GM12872 (cell line): ENCODE results near the gene CRYZ.

Experiments used
- TF ChIP-seq, protein P1 (sequence below): IDR thresholded peaks from 3 replicates; pipeline ENCODE4 v1.5.1; 2011; ENCODE audit warnings: low read depth, mild to moderate bottlenecking, low read length, moderate library complexity; ENCODE audit not compliant: insufficient read depth

The CRYZ gene

DNA sequence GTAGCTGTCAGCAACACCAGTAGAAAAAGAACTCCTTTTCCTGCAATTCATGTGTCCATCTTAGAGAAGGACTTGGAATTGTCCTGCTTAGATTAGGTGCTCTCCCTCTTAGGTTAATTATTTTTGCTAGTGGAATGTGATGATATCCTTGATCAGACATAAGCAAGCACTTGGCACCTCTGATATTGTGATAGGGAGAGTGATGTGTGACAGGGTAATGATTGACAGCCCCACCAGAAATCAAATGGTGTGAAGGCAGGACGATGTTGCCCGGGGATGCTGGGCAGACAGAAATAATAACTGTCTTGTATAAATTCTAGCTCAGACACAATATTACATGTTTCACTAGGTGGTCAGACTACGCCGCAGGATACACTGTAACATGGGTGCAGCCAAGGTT lies 4.5 kb upstream of the CRYZ start:
- TF ChIP-seq, protein P1, sequence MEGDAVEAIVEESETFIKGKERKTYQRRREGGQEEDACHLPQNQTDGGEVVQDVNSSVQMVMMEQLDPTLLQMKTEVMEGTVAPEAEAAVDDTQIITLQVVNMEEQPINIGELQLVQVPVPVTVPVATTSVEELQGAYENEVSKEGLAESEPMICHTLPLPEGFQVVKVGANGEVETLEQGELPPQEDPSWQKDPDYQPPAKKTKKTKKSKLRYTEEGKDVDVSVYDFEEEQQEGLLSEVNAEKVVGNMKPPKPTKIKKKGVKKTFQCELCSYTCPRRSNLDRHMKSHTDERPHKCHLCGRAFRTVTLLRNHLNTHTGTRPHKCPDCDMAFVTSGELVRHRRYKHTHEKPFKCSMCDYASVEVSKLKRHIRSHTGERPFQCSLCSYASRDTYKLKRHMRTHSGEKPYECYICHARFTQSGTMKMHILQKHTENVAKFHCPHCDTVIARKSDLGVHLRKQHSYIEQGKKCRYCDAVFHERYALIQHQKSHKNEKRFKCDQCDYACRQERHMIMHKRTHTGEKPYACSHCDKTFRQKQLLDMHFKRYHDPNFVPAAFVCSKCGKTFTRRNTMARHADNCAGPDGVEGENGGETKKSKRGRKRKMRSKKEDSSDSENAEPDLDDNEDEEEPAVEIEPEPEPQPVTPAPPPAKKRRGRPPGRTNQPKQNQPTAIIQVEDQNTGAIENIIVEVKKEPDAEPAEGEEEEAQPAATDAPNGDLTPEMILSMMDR: no peak

GRCh38 chr1:74733604-74734484 lies 994 bp upstream of the CRYZ start:
- TF ChIP-seq, protein P1: peak; percentile 68

DNA sequence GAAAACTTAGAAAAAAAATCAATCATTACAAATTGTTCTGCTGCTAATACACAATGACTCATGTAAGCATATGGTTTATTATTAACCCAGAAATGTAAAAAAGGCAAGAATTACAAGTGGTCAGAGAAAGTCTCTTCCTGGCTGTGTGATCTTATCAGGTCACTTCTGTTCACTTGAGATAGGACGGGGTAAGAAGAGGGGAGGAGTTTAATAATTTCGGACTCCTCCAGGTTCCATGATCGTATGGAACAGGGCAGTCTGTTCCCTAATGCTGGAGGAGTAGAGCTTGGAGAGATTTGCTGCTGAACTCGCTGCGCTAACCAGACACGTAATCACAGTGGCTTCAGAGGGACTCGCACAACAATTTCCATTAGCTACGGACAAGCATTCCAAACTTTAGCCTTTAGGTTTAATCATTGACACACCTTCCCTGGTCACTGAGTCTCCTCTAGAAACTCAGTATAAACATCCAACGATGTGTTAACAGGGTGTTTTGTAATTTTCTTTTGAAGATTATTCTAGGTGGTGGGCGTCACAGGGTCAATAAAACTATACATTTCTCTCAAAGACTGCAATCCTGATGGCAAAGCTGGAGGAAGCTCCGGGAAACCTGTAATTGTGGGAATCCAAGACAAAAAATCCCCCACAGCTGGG lies 1.3 kb downstream of the CRYZ start:
- TF ChIP-seq, protein P1: no peak

DNA sequence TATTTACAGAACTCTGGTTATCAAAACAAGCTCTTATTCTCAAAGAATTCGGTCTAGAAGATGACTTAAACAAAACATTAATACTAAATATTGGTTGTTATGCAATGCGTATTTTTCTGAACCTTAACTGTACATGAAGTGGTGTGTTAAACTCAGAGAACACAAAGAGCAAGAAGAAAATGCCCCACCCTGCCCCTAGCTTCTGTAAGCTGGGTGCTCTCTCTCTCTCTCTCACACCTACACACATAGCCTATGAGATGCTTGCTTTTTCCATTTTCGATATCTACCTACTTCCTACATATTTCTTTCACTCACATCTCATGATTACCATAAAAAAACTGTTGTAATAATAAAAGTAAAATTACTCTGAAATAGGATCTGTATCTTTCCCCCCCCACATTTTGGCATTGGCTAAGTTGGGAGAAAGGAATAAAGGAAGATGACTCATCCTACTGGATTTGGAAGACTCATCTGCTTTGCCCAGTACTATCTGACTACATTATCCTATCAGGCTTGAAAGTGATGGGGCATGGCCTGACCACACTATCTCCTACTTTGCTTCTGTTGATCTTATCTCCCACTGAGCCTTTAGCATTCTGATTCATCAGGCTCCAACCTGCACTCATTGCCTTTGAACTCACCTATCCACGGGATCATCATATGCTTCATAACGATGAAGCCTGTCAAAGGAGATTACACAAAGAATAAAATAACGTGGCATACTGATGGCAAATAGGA lies 2.9 kb downstream of the CRYZ start:
- TF ChIP-seq, protein P1: no peak

DNA sequence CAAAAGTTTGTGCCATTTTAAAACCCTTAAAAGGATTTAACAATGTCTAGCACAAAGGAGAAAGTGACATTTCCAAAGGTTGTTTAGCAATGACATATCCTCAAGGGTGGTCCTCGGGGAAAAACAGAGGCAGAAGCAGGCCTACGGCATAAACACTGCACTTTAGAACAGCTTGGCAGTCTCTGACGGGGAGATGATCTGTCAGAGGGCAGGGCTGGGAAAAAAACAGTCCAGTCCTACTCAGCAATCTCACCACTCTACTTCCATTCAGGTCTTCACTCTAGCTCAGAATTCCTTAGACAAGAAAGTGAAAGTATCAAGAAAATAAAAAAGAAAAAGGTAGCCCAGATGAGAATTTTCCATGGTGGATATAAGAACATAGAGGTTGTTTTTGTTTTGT lies 4.1 kb downstream of the CRYZ start:
- TF ChIP-seq, protein P1: no peak

DNA sequence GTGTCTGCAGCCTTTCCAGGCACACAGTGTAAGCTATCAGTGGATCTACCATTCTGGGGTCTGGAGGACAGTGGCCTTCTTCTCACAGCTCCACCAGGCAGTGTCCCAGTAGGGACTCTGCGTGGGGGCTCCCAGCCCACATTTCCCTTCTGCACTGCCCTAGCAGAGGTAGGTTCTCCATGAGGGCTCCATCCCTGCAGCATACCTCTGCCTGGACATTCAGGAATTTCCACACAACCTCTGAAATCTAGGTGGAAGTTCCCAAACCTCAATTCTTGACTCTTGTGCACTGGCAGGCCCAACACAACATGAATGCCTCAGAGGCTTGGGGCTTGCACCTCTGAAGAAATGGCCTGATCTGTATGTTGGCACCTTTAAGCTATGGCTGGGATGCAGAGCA lies 6.8 kb downstream of the CRYZ start:
- TF ChIP-seq, protein P1: no peak

GRCh38 chr1:74717626-74718025 lies 15.2 kb downstream of the CRYZ start:
- TF ChIP-seq, protein P1: no peak
